Epithelial cell of esophagus (primary cell): ENCODE data around the gene NDUFB6.
A peak's percentile ranks its signal among the peaks of the same experiment; 100 is the strongest.
"Not testable (repeated sequence)": the region's sequence is repeated elsewhere in the genome, so short reads cannot be mapped to it uniquely, and the experiment has no call there.

Experiments used
- DNase-seq: peaks from one replicate; pipeline ENCODE4 v3.0.0; 2010; ENCODE audit warnings: low read depth
- H3K4me3 ChIP-seq: 2 replicates; pipeline ENCODE4 v1.5.1; 2011; ENCODE audit warnings: mild to moderate bottlenecking, low read length, control low read depth
- TF ChIP-seq, protein P1 (sequence below): IDR thresholded peaks from 2 replicates; pipeline ENCODE4 v1.5.1; 2011; ENCODE audit warnings: low read depth, mild to moderate bottlenecking, low read length, control low read depth, inconsistent platforms; ENCODE audit not compliant: insufficient read depth; ENCODE audit errors: missing control alignments

The NDUFB6 gene

DNA sequence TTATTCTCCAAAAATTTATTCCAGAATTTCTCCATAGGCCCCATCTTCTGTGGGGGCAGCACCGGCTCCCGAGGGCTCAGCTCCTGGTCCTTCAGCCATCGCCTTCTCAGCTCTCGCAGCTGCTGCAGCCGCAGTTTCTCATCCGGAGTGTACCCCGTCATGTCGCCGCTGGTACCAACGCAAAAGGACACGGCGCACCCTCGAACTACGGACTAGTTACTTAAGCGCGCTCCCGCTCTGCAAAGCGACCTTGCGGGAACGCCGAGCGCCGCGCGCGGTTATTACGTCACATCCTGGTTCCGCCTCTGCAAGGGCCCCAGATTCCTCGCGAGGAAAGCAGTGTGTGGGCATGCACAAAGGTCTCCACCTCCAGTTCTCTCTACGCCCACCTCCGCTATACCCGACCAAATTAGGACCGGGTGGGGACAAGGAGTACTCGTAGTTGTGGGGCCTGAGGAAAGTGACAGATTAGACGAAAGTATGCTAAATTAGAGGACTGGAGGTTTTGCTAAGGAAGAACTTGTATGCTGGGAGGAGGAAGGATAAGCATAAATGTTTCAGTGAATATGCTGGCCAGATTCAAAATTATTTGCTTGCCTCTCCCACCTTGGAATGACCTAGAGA, at the start of gene NDUFB6:
NDUFB6 (minus strand) TSS at position 260 of the 624 bp plus-strand sequence; CDS start at position 161, 99 bp downstream.
- H3K4me3 ChIP-seq, result peak within 1 kb of the TSS; percentile 90
- DNase-seq, result peak; percentile 96
- TF ChIP-seq, protein P1, sequence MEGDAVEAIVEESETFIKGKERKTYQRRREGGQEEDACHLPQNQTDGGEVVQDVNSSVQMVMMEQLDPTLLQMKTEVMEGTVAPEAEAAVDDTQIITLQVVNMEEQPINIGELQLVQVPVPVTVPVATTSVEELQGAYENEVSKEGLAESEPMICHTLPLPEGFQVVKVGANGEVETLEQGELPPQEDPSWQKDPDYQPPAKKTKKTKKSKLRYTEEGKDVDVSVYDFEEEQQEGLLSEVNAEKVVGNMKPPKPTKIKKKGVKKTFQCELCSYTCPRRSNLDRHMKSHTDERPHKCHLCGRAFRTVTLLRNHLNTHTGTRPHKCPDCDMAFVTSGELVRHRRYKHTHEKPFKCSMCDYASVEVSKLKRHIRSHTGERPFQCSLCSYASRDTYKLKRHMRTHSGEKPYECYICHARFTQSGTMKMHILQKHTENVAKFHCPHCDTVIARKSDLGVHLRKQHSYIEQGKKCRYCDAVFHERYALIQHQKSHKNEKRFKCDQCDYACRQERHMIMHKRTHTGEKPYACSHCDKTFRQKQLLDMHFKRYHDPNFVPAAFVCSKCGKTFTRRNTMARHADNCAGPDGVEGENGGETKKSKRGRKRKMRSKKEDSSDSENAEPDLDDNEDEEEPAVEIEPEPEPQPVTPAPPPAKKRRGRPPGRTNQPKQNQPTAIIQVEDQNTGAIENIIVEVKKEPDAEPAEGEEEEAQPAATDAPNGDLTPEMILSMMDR, result no peak

GRCh38 chr9:32618261-32618660, 45.3 kb upstream of the NDUFB6 start:
- DNase-seq, result no peak

GRCh38 chr9:32606811-32607210, 33.9 kb upstream of the NDUFB6 start:
- TF ChIP-seq, protein P1, result no peak
- DNase-seq, result no peak
- no peak overlapping the region for H3K4me3 ChIP-seq

More at GRCh38 chr9:32618261-32618660, 45.3 kb upstream of the NDUFB6 start:
- TF ChIP-seq, protein P1, result no peak
- no peak overlapping the region for H3K4me3 ChIP-seq

GRCh38 chr9:32603914-32604852, 31.2 kb upstream of the NDUFB6 start:
- peak; percentile 91 for DNase-seq
- no peak overlapping the region for H3K4me3 ChIP-seq
- TF ChIP-seq, protein P1, result no peak

DNA sequence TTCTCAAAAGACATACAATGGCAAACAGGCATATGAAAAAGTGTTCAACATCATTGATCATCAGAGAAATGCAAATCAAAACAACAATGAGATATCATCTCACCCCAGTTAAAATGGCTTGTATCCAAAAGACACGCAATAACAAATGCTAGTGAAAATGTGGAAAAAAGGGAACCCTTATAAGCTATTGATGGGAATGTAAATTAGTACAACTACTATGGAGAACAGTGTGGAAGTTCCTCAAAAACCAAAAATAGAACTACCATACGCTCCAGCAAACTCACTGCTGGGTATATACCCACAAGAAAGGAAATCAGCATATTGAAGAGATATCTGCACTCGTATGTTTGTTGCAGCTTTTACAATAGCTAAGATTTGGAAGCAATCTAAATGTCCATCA, 26.1 kb upstream of the NDUFB6 start:
- H3K4me3 ChIP-seq, result not testable (repeated sequence)

DNA sequence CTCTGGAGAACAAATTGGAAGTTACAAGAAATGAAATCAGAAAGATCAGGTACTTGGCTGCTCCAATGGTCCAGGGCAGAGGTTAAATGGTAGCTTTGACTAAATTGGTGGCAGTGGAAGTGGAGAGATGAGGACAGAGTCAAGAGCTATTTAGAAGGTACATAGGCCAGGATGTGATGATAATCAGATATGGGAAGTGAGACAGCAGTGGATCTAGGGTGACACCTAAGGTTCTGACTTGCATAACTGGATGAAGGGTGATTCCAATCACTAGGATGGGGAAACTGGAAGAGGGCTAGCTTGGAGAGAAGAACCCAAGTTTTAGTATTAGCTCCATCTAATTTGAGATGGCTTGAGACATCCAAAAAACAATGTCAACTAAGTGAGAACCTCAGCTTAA, 24.0 kb upstream of the NDUFB6 start:
- DNase-seq, result no peak

More for the DNA sequence above, 26.1 kb upstream of the NDUFB6 start:
- DNase-seq, result not testable (repeated sequence)

More for the DNA sequence above, 24.0 kb upstream of the NDUFB6 start:
- no peak overlapping the region for H3K4me3 ChIP-seq
- TF ChIP-seq, protein P1, result no peak
